ENCODE results near the gene PIGL.
A peak's percentile ranks its signal among the peaks of the same experiment; 100 is the strongest.

Gene PIGL

GRCh38 chr17:16329519-16330271 lies 112.7 kb downstream of the PIGL start:
- Histone ChIP-seq H3K36me3 (ENCODE audit: control insufficient read depth, insufficient read depth, low read length) (no peaks in the 10 kb centered on the region), H3K4me1 (ENCODE audit: control insufficient read depth, insufficient read depth, low read length) (no peaks in the 10 kb centered on the region), H3K27ac (ENCODE audit: low read depth, low read length) (no peak overlapping the region), H3K4me3 (ENCODE audit: low read length) (no peak overlapping the region), H3K27me3 (ENCODE audit: control insufficient read depth, insufficient read depth, low read length) (no peaks in the 10 kb centered on the region), H3K9ac (ENCODE audit: low read length) (no peak overlapping the region)

- H3K27me3 ChIP-seq (ENCODE audit: control insufficient read depth, insufficient read depth, low read length): no peaks in the 10 kb centered on the region
Measured at GRCh38 chr17:16338391-16338790, 121.4 kb downstream of the PIGL start.

GRCh38 chr17:16339402-16339801 lies 122.4 kb downstream of the PIGL start:
- Histone ChIP-seq H3K4me1 (ENCODE audit: control insufficient read depth, insufficient read depth, low read length) (no peaks in the 10 kb centered on the region), H3K9ac (ENCODE audit: low read length) (no peak overlapping the region), H3K27me3 (ENCODE audit: control insufficient read depth, insufficient read depth, low read length) (no peaks in the 10 kb centered on the region), H3K4me3 (ENCODE audit: low read length) (no peak overlapping the region), H3K36me3 (ENCODE audit: control insufficient read depth, insufficient read depth, low read length) (peaks cover 10% of the 10 kb centered on the region), H3K27ac (ENCODE audit: low read depth, low read length) (no peak overlapping the region)

More at GRCh38 chr17:16338391-16338790, 121.4 kb downstream of the PIGL start:
- Histone ChIP-seq H3K27ac (ENCODE audit: low read depth, low read length) (no peak overlapping the region), H3K9ac (ENCODE audit: low read length) (no peak overlapping the region), H3K36me3 (ENCODE audit: control insufficient read depth, insufficient read depth, low read length) (peaks cover 6% of the 10 kb centered on the region), H3K4me1 (ENCODE audit: control insufficient read depth, insufficient read depth, low read length) (no peaks in the 10 kb centered on the region), H3K4me3 (ENCODE audit: low read length) (no peak overlapping the region)

GRCh38 chr17:16339959-16340358 lies 122.9 kb downstream of the PIGL start:
- H3K4me1 ChIP-seq (ENCODE audit: control insufficient read depth, insufficient read depth, low read length): no peaks in the 10 kb centered on the region
- H3K4me3 ChIP-seq (ENCODE audit: low read length): no peak overlapping the region
- no peak overlapping the region for H3K9ac ChIP-seq (ENCODE audit: low read length)
- peaks cover 11% of the 10 kb centered on the region for H3K36me3 ChIP-seq (ENCODE audit: control insufficient read depth, insufficient read depth, low read length)
- no peak overlapping the region for H3K27ac ChIP-seq (ENCODE audit: low read depth, low read length)
- H3K27me3 ChIP-seq (ENCODE audit: control insufficient read depth, insufficient read depth, low read length): no peaks in the 10 kb centered on the region

GRCh38 chr17:16342979-16343378 lies 126.0 kb downstream of the PIGL start:
- H3K27me3 ChIP-seq (ENCODE audit: control insufficient read depth, insufficient read depth, low read length): no peaks in the 10 kb centered on the region
- peaks cover 11% of the 10 kb centered on the region for H3K36me3 ChIP-seq (ENCODE audit: control insufficient read depth, insufficient read depth, low read length)
- H3K4me1 ChIP-seq (ENCODE audit: control insufficient read depth, insufficient read depth, low read length): no peaks in the 10 kb centered on the region
- no peak overlapping the region for H3K9ac ChIP-seq (ENCODE audit: low read length)
- H3K27ac ChIP-seq (ENCODE audit: low read depth, low read length): no peak overlapping the region
- H3K4me3 ChIP-seq (ENCODE audit: low read length): no peak overlapping the region

GRCh38 chr17:16343569-16343968 lies 126.6 kb downstream of the PIGL start:
- Histone ChIP-seq H3K27ac (ENCODE audit: low read depth, low read length) (no peak overlapping the region), H3K9ac (ENCODE audit: low read length) (no peak overlapping the region), H3K4me3 (ENCODE audit: low read length) (no peak overlapping the region), H3K27me3 (ENCODE audit: control insufficient read depth, insufficient read depth, low read length) (no peaks in the 10 kb centered on the region), H3K4me1 (ENCODE audit: control insufficient read depth, insufficient read depth, low read length) (no peaks in the 10 kb centered on the region), H3K36me3 (ENCODE audit: control insufficient read depth, insufficient read depth, low read length) (peaks cover 11% of the 10 kb centered on the region)

GRCh38 chr17:16345565-16345964 lies 128.6 kb downstream of the PIGL start:
- H3K27ac ChIP-seq (ENCODE audit: low read depth, low read length): no peak overlapping the region
- H3K4me1 ChIP-seq (ENCODE audit: control insufficient read depth, insufficient read depth, low read length): no peaks in the 10 kb centered on the region
- no peak overlapping the region for H3K9ac ChIP-seq (ENCODE audit: low read length)
- H3K4me3 ChIP-seq (ENCODE audit: low read length): no peak overlapping the region
- H3K27me3 ChIP-seq (ENCODE audit: control insufficient read depth, insufficient read depth, low read length): no peaks in the 10 kb centered on the region
- H3K36me3 ChIP-seq (ENCODE audit: control insufficient read depth, insufficient read depth, low read length): peaks cover 13% of the 10 kb centered on the region

GRCh38 chr17:16346721-16347271 lies 129.8 kb downstream of the PIGL start:
- no peaks in the 10 kb centered on the region for H3K4me1 ChIP-seq (ENCODE audit: control insufficient read depth, insufficient read depth, low read length)
- H3K27me3 ChIP-seq (ENCODE audit: control insufficient read depth, insufficient read depth, low read length): no peaks in the 10 kb centered on the region
- peaks cover 13% of the 10 kb centered on the region for H3K36me3 ChIP-seq (ENCODE audit: control insufficient read depth, insufficient read depth, low read length)
- no peak overlapping the region for H3K9ac ChIP-seq (ENCODE audit: low read length)
- no peak overlapping the region for H3K27ac ChIP-seq (ENCODE audit: low read depth, low read length)
- no peak overlapping the region for H3K4me3 ChIP-seq (ENCODE audit: low read length)

GRCh38 chr17:16348586-16348985 lies 131.6 kb downstream of the PIGL start:
- Histone ChIP-seq H3K27me3 (ENCODE audit: control insufficient read depth, insufficient read depth, low read length) (no peaks in the 10 kb centered on the region), H3K9ac (ENCODE audit: low read length) (no peak overlapping the region), H3K36me3 (ENCODE audit: control insufficient read depth, insufficient read depth, low read length) (peaks cover 7% of the 10 kb centered on the region), H3K4me1 (ENCODE audit: control insufficient read depth, insufficient read depth, low read length) (no peaks in the 10 kb centered on the region), H3K4me3 (ENCODE audit: low read length) (no peak overlapping the region), H3K27ac (ENCODE audit: low read depth, low read length) (no peak overlapping the region)

GRCh38 chr17:16349431-16349830 lies 132.4 kb downstream of the PIGL start:
- Histone ChIP-seq H3K27ac (ENCODE audit: low read depth, low read length) (no peak overlapping the region), H3K9ac (ENCODE audit: low read length) (no peak overlapping the region), H3K4me3 (ENCODE audit: low read length) (no peak overlapping the region), H3K27me3 (ENCODE audit: control insufficient read depth, insufficient read depth, low read length) (no peaks in the 10 kb centered on the region), H3K36me3 (ENCODE audit: control insufficient read depth, insufficient read depth, low read length) (peaks cover 3% of the 10 kb centered on the region), H3K4me1 (ENCODE audit: control insufficient read depth, insufficient read depth, low read length) (no peaks in the 10 kb centered on the region)

- Histone ChIP-seq H3K4me3 (ENCODE audit: low read length) (peak overlapping the region; percentile 79), H3K27ac (ENCODE audit: low read depth, low read length) (no peak overlapping the region), H3K4me1 (ENCODE audit: control insufficient read depth, insufficient read depth, low read length) (no peaks in the 10 kb centered on the region), H3K36me3 (ENCODE audit: control insufficient read depth, insufficient read depth, low read length) (peaks cover 2% of the 10 kb centered on the region), H3K9ac (ENCODE audit: low read length) (no peak overlapping the region), H3K27me3 (ENCODE audit: control insufficient read depth, insufficient read depth, low read length) (no peaks in the 10 kb centered on the region)
Measured at GRCh38 chr17:16351831-16352230, 134.8 kb downstream of the PIGL start.

- H3K4me3 ChIP-seq (ENCODE audit: low read length): peak overlapping the region; percentile 79
- H3K9ac ChIP-seq (ENCODE audit: low read length): no peak overlapping the region
- H3K27ac ChIP-seq (ENCODE audit: low read depth, low read length): no peak overlapping the region
- H3K36me3 ChIP-seq (ENCODE audit: control insufficient read depth, insufficient read depth, low read length): peaks cover 2% of the 10 kb centered on the region
- no peaks in the 10 kb centered on the region for H3K4me1 ChIP-seq (ENCODE audit: control insufficient read depth, insufficient read depth, low read length)
- H3K27me3 ChIP-seq (ENCODE audit: control insufficient read depth, insufficient read depth, low read length): no peaks in the 10 kb centered on the region
Measured at GRCh38 chr17:16352303-16352666, 135.3 kb downstream of the PIGL start.
